ENCODE results near the gene SMARCC1. TPM values are rescaled to one million over a fixed set of nuclear protein-coding genes. Genes with fewer than 3 reads are reported as not detected.
"Not testable (repeated sequence)": the region's sequence is repeated elsewhere in the genome, so short reads cannot be mapped to it uniquely, and the experiment has no call there.

Gene SMARCC1
- total RNA-seq: 35.6 and 41.3 TPM in 2 replicates

- peak; percentile 99 for DNase-seq
Observed at GRCh38 chr3:47781685-47782445, at the start of gene SMARCC1. SMARCC1 (minus strand) TSS chr3:47781893; CDS start chr3:47781797, 96 bp downstream.

DNA sequence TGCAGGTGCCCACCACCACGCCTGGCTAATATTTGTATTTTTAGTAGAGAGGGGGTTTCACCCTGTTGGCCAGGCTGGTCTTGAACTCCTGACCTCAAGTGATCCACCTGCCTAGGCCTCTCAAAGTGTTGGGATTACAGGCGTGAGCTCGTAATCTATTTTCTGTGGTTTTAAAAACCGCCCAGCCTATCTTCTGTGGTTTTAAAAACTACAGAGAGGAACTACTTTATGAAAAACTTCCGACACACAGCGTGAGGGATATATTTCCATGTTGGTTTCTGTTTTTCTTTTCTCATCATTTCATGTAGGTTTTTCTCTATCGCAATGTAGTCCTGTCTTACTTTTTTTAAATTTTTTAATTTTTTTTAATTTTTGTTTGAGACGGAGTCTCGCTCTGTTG is 47.8 kb upstream of the SMARCC1 start:
- DNase-seq: not testable (repeated sequence)

DNA sequence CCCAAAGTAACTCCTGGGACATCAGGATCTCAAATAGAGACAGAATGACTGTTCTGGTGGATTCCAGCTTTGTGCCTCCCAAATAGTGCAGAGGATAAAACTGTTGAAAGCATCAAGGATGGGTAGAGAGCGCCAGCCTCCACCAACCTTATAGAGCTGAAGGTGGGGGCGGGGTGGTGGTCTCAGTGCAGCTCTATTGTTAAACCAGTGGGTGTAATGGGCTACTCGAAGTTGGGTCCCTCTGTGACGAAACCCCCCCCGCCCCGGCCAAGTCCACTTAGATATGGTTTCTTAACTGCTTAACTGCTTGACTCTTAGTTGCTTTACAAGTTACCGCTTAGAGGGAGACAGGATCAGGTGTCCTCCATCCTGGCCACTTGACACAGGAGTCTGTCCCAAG is 43.9 kb upstream of the SMARCC1 start:
- DNase-seq: no peak

GRCh38 chr3:47824541-47825473 is 43.1 kb upstream of the SMARCC1 start:
- DNase-seq: peak; percentile 91

GRCh38 chr3:47817609-47818008 is 35.9 kb upstream of the SMARCC1 start:
- DNase-seq: no peak

GRCh38 chr3:47813551-47814177 is 32.0 kb upstream of the SMARCC1 start:
- no peak for DNase-seq

DNA sequence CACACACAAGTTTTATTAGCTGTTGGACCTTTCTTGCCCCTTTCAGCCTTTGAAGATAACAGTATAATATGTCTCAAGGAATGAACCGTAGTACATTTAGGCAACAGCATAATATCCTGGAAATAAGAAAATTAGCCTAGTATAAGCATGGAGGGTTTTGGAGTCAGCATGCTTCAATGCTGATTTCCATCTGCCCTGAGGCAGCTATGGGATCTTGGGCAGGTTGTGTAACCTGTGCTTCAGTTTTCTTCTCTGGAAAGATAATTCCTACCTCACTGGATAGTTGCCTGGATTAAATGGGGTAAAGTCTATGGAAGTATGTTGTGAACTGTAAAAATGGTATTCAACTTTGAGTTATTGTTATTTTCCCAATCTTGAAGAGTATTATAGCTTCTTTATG is 22.9 kb upstream of the SMARCC1 start:
- no peak for DNase-seq

DNA sequence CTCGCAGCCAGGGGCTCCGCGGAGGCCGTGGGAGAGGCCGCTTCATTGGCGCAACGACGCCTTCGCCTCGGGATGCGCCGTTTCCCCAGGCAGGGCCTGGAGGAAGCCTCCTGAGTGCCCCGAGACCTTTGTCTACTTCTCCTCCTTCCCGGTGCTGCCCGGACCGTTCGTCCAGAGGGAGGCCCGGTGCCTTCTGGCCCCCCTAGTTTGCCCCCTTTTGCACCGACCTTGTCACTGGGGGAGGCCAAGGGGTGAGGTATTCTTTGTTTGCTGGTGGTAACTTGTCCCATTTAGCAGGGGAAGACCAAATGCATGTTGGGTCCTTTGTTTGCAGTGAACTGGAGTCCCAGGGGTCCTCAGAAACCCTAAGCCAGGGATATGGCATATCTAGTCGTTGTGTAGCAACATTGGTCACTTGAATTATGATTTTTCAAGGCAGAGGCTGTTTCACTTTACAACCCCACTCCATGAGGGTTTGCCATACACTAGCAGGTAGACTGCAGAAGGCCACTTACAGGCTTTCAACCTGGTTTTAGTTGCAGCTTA is 21.9 kb upstream of the SMARCC1 start:
- DNase-seq: no peak

DNA sequence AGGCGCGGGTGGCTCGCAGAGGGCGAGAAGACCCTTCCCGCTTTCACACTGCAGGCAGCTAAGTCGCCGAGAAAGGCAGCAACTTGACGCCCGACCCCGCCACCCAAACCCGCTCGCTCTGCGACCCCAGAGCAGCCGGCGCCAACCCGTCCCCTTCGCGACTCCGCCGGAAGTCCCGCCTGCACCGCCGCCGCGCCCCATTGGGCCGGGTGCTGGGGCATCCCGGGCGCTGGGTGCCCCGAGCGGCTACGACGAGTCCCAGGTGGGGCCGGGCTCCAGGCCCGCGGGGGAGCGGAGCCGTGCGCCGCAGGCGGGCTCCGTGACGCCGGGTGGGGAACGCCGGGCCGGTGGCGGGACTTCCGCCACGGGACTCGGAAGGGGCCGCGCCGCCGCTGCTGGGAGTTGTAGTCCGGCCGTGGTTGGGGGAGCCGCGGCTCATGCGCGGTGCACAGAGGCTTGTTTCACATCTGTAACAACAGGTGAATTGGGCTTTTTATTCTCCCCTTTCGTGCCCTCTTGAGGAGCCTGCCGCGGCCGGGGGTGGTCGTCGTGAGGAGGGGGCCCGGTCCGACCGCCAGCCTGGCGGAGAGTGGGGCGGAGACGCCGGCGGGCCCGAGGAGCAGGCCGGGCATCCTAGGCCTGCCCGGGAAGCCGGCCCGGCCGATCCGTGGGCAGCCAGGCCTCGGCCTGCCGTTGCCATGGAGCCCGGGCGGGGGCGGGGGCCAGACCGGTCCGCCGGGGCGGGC is 21.2 kb upstream of the SMARCC1 start, which contains the start of gene DHX30:
Gene DHX30, plus strand, starts transcription at position 405 of the 746 bp plus-strand sequence. CDS start 7,546 bp downstream, outside the sequence.
- DNase-seq: peak; percentile 91

- DNase-seq: peak; percentile 39
Observed at GRCh38 chr3:47799733-47800132, 18.0 kb upstream of the SMARCC1 start.

GRCh38 chr3:47794544-47794943 is 12.9 kb upstream of the SMARCC1 start:
- DNase-seq: no peak

DNA sequence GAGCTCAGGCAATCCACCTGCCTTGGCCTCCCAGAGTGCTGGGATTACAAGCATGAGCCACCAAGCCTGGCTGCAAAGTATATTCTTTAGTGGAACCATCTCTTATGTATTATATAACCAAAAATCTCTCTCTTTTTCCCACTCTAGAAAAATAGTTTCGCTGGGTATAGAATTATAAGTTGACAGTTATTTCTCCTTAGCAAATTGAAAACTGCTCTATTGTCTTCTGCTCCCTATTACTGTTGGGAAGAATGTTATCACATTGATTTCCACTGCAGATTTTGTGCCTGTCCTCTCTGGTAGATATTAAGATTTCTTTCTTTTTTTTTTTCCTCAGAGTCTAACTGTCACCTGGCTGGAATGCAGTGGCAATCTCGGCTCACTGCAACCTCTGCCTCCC is 11.0 kb upstream of the SMARCC1 start:
- no peak for DNase-seq

DNA sequence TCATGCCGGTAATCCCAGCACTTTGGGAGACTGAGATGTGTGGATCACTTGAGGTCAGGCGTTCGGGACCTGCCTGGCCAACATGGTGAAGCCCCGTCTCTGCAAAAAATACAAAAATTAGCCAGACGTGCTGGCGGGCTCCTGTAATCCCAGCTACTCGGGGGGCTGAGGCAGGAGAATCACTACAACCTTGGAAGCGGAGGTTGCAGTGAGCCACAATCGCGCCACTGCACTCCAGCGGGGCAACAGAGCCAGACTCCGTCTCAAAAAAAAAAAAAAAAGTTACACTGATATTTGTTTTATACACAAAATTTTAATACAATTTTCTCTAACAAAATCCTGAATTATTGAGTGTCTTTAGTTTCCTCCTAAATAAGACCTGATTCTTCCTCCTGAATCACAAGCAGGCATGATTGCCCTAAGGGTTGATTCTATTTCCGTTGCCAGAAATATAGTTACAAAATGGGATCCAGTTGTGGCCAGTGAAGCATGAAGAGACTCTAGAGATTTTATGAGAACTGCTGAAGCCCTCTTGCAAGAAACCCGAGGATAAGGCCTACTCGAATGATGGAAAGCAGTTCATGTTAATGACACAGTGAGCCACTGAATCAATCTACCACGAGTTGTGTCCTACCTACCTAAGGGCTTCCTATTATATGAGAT is 9.6 kb upstream of the SMARCC1 start:
- no peak for DNase-seq

DNA sequence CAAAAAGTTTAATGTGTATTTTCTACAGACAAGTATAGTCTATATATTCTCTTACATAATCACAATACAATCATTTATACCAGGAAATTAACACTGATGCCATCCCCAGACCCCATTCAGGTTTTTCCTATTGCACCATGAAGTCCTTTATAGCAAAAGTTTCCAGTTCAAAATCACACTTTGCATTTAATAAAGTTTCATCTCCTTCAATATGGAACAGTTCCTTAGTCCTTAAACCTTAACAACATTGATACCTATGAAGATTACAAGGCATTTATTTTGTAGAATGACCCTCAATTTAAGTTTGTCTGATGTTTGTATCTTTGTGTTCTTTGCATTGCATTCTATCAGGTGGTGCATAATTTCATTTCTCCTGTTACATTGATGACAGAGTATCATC is 2.0 kb upstream of the SMARCC1 start:
- DNase-seq: no peak

DNA sequence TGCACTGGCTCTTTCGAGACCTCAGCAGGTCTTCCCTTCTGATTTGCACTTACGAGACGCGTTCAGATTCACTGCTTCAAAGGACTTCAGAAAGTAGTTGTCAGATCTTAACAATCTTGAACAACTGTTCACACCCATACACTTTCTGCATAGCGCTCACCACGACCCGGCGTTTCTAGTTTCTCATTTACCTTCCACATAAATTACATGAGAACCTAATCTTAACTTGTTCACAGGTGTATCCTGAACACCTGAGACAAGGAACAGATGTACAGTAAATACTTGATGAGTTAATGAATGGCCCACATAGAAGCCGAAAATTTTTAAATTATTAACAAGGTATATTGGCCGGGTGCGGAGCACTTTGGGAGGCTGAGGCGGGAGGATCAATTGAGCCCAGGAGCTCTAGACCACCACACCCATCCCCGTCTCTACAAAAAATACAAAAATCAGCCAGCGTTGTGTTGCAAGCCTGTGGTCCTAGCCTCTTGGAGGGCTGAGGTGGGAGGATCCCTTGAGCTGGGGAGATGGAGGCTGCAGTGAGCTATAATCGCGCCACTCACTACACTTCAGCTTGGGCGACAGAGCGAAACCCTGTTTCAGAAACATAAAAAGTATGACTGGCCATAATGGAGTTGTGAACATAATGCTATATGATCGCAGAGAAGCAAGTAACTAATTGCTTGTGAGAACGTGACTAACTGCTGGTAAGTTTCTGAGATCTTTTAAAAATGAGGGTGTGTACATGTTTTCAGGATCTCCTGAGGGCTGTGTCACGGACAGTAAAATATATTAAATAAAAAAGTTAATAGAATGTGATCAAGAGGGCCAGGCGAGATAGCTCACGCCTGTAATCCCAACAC is 984 bp upstream of the SMARCC1 start:
- DNase-seq: no peak

DNA sequence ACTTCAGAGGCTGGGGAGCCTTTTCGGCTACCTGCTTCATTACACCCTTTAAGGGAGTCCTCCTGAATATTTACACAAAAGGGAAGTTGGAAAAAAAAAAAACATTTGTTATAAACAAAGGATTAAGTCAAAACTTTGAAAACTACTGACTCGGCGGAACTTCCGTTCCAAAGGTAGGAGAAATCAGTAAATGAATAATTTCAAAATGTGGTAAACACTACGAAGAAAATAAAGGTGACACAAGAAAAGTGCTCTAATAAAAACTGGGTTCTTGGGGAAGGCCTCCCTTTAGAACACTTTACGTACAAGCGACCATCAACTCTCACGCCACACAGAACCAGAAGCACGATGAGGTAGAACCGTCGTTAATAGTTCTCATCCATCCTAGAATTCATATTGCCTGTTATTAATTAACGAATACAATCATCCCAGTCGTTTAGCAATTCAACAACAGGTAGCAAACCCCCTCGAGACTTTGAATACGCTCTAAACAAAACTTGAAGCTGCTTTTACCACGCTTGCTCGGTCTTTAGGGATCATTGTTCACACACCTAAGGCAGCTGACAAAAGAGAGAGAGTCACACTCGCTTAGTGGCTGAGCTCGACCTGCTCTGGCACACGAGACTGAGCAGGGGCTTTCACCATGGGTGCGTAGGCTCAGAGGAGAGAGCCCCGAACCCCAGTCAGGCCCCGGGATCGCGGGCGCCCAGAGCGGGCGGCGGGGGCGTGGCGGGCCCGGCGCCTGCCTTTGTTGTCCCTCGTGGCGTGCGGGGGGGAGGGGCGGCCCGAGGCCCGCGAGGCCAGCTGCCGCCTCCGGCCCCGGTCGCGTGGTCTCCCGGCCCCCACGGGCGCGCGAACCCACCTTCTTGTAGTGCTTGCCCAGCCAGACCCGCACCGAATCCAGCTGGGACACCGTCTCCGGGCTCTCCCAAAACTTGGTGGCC is 680 bp downstream of the SMARCC1 start:
- peak; percentile 59 for DNase-seq

- DNase-seq: no peak
Observed at GRCh38 chr3:47778746-47779145, 2.9 kb downstream of the SMARCC1 start.

GRCh38 chr3:47772788-47773187 is 8.9 kb downstream of the SMARCC1 start:
- no peak for DNase-seq

GRCh38 chr3:47772047-47772446 is 9.6 kb downstream of the SMARCC1 start:
- no peak for DNase-seq

All from dermis blood vessel endothelial cell (primary cell).